ENCODE data around the gene TNIK. TPM values are rescaled to one million over a fixed set of nuclear protein-coding genes. Genes with fewer than 3 reads are reported as not detected.
"Not testable (repeated sequence)": the region's sequence is repeated elsewhere in the genome, so short reads cannot be mapped to it uniquely, and the experiment has no call there.

The TNIK gene
- total RNA-seq, 1 donor from 2014 or later = 1.5 TPM

DNA sequence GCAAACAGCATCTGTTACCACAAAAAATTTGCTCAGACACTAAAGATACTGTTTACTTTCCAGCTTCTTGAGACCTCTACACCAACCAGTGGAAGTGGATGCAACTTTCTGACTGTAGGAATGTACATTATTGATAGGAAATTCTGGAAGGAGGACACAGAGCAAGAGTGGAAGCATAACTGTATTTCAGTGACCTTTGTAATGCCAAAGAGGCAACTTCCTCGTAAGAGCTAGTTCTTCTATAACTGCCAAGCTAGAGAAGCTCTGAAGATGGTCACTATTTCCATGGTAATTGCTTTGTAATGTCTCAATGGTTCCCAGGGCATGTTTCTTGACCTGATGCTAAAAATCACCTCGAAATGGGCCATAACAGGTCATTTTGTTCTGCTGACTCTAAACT lies 337.3 kb downstream of the TNIK start:
- no peaks in the 10 kb centered on the region for H3K27me3 Mint-ChIP-seq (ENCODE audit: unreplicated experiment)
- H3K4me3 Mint-ChIP-seq (ENCODE audit: unreplicated experiment) = no peak overlapping the region
- no peaks in the 10 kb centered on the region for H3K4me1 Mint-ChIP-seq (ENCODE audit: low read depth, unreplicated experiment)
- DNase-seq = no peak
- no peak overlapping the region for H3K27ac Mint-ChIP-seq (ENCODE audit: unreplicated experiment)
- TF ChIP-seq, protein P1, sequence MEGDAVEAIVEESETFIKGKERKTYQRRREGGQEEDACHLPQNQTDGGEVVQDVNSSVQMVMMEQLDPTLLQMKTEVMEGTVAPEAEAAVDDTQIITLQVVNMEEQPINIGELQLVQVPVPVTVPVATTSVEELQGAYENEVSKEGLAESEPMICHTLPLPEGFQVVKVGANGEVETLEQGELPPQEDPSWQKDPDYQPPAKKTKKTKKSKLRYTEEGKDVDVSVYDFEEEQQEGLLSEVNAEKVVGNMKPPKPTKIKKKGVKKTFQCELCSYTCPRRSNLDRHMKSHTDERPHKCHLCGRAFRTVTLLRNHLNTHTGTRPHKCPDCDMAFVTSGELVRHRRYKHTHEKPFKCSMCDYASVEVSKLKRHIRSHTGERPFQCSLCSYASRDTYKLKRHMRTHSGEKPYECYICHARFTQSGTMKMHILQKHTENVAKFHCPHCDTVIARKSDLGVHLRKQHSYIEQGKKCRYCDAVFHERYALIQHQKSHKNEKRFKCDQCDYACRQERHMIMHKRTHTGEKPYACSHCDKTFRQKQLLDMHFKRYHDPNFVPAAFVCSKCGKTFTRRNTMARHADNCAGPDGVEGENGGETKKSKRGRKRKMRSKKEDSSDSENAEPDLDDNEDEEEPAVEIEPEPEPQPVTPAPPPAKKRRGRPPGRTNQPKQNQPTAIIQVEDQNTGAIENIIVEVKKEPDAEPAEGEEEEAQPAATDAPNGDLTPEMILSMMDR (IDR thresholded peaks at IDR 0.05; ENCODE audit: partially characterized antibody, unreplicated experiment) = no peak
- H3K9me3 Mint-ChIP-seq (ENCODE audit: unreplicated experiment) = no peaks in the 10 kb centered on the region
- no peaks in the 10 kb centered on the region for H3K36me3 Mint-ChIP-seq (ENCODE audit: unreplicated experiment)

DNA sequence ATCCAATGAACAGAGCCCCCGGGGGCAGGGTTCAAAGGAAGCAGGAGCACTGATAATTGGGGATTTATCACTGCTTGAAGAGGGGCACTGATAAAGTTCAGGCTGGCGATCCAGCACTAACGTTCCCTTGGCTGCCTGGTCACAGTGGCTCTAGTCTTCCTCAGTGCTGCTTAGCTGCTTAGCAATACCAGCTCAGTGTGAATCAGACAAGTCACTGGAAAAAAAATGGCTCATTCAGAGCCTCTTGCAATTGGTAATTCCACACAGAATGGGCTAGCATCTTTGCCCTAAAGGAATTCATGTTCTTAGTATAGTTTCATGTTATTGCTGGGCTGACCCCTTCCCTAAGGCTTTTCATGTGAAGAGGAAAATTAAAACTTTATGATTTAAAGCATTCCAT lies 338.0 kb downstream of the TNIK start:
- H3K9me3 Mint-ChIP-seq (ENCODE audit: unreplicated experiment) = no peaks in the 10 kb centered on the region
- H3K4me3 Mint-ChIP-seq (ENCODE audit: unreplicated experiment) = no peak overlapping the region
- no peaks in the 10 kb centered on the region for H3K27me3 Mint-ChIP-seq (ENCODE audit: unreplicated experiment)
- TF ChIP-seq, protein P1 (IDR thresholded peaks at IDR 0.05; ENCODE audit: partially characterized antibody, unreplicated experiment) = no peak
- DNase-seq = no peak
- no peak overlapping the region for H3K27ac Mint-ChIP-seq (ENCODE audit: unreplicated experiment)
- H3K36me3 Mint-ChIP-seq (ENCODE audit: unreplicated experiment) = no peaks in the 10 kb centered on the region
- no peaks in the 10 kb centered on the region for H3K4me1 Mint-ChIP-seq (ENCODE audit: low read depth, unreplicated experiment)

DNA sequence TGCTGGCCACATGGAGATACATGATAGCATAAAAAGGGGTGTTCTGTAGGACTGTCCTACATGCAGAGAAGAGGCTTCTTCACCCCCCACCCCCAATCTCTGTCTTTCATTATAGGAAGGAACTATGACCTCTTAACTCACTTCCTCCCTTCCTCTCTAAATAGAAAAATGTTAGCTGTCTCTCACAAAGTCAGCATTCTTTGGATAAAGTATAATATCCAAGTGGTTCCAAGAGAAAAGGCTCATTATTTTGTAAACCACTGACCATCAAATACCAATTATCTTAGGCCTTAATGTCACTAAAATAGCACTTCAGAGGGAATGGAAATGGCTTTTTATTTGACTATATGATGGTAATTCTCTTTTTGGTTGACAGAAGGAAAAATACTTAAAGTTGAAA lies 338.4 kb downstream of the TNIK start:
- Mint-ChIP-seq H3K4me1 (ENCODE audit: low read depth, unreplicated experiment) (no peaks in the 10 kb centered on the region), H3K9me3 (ENCODE audit: unreplicated experiment) (no peaks in the 10 kb centered on the region), H3K36me3 (ENCODE audit: unreplicated experiment) (no peaks in the 10 kb centered on the region), H3K27me3 (ENCODE audit: unreplicated experiment) (no peaks in the 10 kb centered on the region), H3K4me3 (ENCODE audit: unreplicated experiment) (no peak overlapping the region), H3K27ac (ENCODE audit: unreplicated experiment) (no peak overlapping the region)
- TF ChIP-seq, protein P1 (IDR thresholded peaks at IDR 0.05; ENCODE audit: partially characterized antibody, unreplicated experiment) = no peak
- DNase-seq = no peak

DNA sequence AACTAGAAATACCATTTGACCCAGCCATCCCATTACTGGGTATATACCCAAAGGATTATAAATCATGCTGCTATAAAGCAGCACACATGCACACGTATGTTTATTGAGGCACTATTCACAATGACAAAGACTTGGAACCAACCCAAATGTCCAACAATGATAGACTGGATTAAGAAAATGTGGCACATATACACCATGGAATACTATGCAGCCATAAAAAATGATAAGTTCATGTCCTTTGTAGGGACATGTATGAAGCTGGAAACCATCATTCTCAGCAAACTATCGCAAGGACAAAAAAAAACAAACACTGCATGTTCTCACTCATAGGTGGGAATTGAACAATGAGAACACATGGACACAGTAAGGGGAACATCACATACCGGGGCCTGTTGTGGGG lies 340.8 kb downstream of the TNIK start:
- not testable (repeated sequence) for DNase-seq; H3K4me3 Mint-ChIP-seq (ENCODE audit: unreplicated experiment); H3K27ac Mint-ChIP-seq (ENCODE audit: unreplicated experiment); H3K9me3 Mint-ChIP-seq (ENCODE audit: unreplicated experiment); H3K4me1 Mint-ChIP-seq (ENCODE audit: low read depth, unreplicated experiment); H3K27me3 Mint-ChIP-seq (ENCODE audit: unreplicated experiment); H3K36me3 Mint-ChIP-seq (ENCODE audit: unreplicated experiment)

DNA sequence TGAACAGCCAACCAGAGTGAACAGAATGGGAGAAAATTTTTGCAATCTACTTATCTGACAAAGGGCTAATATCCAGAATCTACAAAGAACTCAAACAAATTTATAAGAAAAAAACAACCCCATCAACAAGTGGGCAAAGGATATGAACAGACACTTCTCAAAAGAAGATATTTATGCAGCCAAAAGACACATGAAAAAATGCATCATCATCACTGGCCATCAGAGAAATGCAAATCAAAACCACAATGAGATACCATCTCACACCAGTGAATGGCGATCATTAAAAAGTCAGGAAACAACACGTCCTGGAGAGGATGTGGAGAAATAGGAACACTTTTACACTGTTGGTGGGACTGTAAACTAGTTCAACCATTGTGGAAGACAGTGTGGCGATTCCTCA lies 341.2 kb downstream of the TNIK start:
- not testable (repeated sequence) for H3K4me3 Mint-ChIP-seq (ENCODE audit: unreplicated experiment); H3K4me1 Mint-ChIP-seq (ENCODE audit: low read depth, unreplicated experiment); H3K36me3 Mint-ChIP-seq (ENCODE audit: unreplicated experiment); H3K9me3 Mint-ChIP-seq (ENCODE audit: unreplicated experiment); H3K27me3 Mint-ChIP-seq (ENCODE audit: unreplicated experiment); DNase-seq; H3K27ac Mint-ChIP-seq (ENCODE audit: unreplicated experiment)

DNA sequence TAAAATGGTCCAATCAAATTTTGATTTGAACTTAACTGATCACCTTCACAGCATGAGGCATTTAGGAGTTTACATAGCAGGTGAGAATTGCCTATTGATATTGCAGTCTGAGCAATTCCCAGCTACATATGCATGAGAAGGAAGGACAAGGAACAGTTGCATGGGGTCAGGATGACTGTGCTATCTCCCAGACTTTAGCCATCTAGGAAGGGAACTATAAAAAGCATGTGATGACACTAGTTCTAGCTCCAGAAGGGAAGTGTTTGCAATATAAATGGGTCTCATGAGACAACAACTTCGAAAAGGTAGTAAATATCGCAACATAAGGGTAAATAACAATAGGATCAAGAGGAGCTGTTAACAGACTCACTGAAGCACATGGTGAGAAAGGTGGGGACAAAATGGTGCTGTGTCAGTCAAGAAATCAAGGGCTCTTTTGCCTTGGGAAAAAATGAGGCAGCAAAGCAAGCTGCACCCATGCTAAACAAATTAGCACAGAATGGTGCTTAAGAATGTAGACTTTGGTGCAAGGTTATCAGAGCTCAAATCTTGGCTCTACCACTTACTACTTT lies 343.3 kb downstream of the TNIK start:
- no peak for DNase-seq
- TF ChIP-seq, protein P1 (IDR thresholded peaks at IDR 0.05; ENCODE audit: partially characterized antibody, unreplicated experiment) = no peak
- Mint-ChIP-seq H3K4me3 (ENCODE audit: unreplicated experiment) (no peak overlapping the region), H3K4me1 (ENCODE audit: low read depth, unreplicated experiment) (peaks cover 7% of the 10 kb centered on the region), H3K36me3 (ENCODE audit: unreplicated experiment) (no peaks in the 10 kb centered on the region), H3K27ac (ENCODE audit: unreplicated experiment) (no peak overlapping the region), H3K27me3 (ENCODE audit: unreplicated experiment) (peaks cover 3% of the 10 kb centered on the region), H3K9me3 (ENCODE audit: unreplicated experiment) (peaks cover 3% of the 10 kb centered on the region)

Measured in glutamatergic neuron (in vitro differentiated cells).